HG03460 (cell line): Measurements from ENCODE around the gene SH3TC1.

Experiments
- ATAC-seq: cut with Tn5 transposase; IDR thresholded peaks from one replicate; pipeline ENCODE4 v1.9.1; 2021; ENCODE audit not compliant: unreplicated experiment

SH3TC1 gene

DNA sequence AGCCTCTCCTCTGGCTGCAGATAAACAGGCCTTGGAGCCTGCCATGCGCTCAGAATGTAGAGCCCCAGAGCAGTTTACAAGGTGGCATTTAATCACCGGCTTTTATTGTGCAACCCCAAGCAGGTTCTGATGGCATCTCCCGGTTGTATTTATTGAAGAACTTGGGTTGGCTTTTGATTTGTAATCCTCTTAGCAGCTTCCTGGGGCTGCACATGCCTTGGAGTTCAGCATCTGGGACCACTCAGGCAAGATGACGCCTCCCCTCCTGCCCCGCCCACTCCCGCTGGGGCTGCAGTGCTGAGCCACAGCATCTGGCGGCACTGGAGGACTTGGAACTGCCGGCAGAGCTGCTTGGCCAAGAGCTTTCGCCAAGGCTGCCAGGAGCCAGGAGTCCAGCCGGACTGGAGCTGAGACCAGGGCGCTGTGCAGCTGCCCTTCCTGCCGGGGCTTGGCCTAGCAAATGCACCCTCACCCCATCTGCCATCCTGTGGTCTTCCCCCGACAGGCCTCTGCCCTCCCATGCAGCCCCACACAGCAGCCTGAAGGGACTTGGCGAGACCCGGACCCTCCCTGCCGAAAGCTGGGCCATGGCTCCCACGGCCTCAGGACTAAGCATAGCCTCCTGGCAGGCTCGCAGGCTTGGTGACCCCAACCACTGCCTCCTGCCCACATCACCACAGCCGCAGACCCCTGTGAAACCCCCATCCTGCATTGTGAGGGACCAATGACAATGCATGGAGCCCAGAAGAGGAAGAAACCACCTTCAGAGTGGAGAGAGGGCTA, 75.9 kb downstream of the SH3TC1 start:
- ATAC-seq = no peak

DNA sequence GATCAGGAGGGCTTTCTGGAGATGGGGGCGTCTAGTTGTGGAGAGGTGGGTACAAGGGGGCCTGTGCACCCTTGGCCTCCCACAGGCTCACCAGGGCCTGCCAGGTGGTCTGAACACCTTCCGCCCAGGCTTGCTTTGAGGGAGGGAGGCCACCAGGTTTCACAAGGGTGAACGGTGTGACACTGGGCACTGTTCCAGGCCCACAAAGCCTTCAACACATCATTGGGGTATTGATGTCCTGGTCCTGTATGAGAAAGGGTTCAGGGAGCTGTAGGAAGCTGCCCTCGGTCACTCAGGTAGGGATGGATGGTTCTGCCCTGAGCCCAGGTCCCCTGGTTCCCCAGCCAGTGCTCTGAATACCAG, 76.4 kb downstream of the SH3TC1 start:
- ATAC-seq = no peak

DNA sequence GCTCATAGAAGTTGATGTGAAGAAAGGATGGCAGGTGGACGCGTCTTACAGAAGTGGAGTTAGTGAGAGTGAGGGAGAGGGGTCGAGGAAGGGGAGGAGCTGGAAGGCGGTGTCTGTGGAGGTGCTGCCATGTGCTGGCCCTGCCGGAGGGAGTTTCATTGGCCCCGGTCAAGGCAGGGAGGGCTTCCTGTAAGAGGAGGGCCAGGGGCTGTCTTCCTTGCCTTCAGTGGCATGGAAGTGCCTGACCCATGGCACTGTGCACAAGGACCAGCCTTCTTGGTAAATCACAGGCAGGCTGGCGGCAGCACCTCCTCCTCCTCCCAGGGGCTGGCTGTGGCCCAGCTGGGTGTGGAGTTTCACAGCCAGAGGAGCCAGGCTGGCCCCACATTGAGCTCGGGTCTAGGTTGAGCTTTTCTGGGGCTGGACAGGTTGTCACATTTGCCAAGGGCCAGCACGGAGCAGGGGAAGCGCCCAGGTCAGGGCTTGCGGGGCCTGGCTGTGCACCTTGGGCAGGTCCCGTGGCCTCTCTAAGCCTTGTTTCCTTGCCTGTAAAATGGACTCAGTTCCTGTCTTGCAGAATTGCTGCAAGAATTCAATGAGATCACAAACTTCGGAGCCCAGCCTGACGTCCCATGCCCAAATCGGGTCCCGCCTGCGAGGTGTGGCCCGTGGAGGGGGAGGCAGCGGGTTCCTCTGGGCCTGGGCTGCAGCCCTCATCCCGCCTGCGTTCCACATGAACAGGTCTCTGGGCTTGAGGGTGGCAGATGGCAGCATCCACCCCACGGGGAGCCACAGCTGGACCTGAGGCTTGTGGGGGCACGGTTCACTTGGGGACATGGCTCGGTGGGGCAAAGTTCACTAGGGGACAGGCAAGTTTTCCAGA, 77.5 kb downstream of the SH3TC1 start:
- no peak for ATAC-seq

- no peak for ATAC-seq
Measured at GRCh38 chr4:8277356-8278008, 78.4 kb downstream of the SH3TC1 start.

DNA sequence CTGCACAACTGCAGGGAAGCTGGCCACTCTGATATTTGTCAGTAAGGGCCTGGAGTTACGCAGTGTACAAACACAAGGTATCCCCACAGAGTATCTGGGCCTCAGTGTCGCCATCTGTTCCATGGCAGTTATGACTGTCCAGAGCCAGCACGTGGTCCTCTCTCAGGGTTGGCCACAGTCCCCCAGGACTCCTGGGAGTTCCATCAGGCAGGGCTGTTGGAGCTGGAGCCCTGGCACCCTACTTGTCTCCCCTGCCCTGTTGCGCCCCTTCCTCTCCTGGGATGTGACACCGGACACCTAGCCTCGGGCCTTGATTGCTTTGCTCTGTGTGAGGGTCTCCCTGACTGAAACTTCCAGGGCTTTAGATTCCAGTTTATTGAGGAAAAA, 78.9 kb downstream of the SH3TC1 start:
- ATAC-seq = no peak

- no peak for ATAC-seq
Measured at GRCh38 chr4:8278421-8279287, 79.6 kb downstream of the SH3TC1 start.

DNA sequence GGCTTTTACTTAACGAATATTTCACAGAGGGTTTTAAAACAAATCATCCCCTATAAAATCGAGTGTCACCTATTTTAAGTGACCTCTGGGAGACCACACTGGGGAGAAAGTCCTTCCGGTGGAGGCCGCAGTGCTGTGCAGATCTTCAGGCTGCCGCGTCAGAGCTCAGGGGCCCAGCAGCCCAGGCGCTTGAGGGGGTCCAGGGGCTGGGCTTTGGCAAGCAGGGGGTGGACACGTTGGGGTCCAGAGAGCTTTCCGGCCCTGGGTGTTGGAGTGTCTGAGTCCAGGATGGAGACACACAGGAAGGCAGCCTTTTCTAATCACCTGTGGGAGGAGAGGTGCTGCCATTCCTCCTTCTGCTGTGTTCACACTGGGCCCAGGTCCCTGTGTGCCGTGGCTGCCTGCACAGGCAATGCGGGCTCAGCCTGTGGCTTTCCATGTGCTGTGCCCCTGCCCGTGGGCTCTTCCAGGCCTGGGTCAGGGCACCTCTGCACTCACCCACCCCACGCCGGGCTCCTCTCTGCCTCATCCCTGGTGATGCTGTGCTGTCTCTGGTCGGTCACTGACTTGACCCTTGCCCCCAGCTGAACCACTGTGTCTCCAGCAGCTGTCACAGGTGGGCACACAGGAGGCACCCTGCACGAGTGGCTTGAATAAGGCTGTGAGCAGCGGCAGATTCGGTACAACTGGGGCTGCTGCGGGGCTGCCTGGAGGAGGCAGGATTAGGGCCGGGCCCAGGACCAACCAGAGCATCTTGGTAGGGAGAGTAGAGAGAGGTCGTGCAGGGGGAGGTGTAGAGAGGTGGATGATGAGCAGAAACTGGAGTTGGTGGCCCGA, 80.4 kb downstream of the SH3TC1 start:
- no peak for ATAC-seq

- no peak for ATAC-seq
Measured at GRCh38 chr4:8280158-8280875, 81.2 kb downstream of the SH3TC1 start.

- no peak for ATAC-seq
Measured at GRCh38 chr4:8280876-8281440, 81.9 kb downstream of the SH3TC1 start.

DNA sequence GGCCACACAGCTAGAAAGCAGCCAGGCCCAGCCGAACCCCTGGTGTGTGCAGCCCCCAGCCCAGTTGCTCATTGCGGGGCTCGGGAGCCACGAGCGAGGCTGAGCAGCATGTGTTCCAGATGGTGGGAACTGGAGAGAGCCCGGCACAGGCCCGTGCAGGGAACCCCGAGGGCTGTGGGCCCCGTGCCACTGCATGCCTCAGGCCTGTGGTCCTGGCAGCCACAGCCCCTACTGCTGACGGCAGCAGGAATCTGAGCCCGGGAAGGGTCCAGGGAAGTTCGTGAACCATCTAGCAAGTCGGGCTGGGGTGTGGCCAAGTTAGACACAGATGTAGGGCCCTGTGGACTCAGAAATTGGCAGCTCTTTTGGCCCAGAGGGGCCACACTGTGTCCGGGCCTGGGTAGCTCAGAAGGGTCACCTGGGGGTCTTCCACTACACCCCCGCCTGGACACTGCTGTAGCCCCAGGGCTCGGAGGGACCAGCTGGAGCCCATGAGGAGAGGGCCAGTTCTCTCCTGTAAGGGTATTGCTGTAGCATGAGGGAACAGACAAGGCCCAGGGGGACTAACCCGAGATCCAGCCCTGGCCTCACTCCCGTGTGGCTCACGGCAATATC, 82.5 kb downstream of the SH3TC1 start:
- ATAC-seq = no peak

- ATAC-seq = no peak
Measured at GRCh38 chr4:8282134-8282641, 83.1 kb downstream of the SH3TC1 start.

- no peak for ATAC-seq
Measured at GRCh38 chr4:8282742-8283141, 83.7 kb downstream of the SH3TC1 start.

DNA sequence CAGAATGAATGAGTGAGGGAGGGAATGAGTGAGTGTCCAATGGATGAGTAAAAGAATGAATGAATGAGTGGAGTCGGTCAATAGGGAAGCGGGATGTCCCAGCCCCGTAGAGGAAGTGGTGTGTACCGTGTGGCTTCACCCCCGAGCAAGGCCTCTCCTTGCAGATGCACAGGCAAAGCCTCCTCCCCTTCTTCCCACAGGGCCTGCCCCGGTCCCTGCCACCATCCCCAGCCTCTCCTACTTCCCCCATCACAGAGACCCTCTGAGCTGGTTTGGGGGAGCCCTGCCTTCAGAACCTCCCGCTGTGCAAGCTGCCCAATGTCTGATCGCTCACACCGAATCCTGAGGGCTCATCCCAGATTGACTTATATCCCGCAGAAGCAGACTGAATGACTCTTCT, 84.1 kb downstream of the SH3TC1 start:
- no peak for ATAC-seq

GRCh38 chr4:8283631-8284121, 84.6 kb downstream of the SH3TC1 start:
- no peak for ATAC-seq

- no peak for ATAC-seq
Measured at GRCh38 chr4:8284391-8284790, 85.3 kb downstream of the SH3TC1 start.

- no peak for ATAC-seq
Measured at GRCh38 chr4:8285143-8285975, 86.3 kb downstream of the SH3TC1 start.

DNA sequence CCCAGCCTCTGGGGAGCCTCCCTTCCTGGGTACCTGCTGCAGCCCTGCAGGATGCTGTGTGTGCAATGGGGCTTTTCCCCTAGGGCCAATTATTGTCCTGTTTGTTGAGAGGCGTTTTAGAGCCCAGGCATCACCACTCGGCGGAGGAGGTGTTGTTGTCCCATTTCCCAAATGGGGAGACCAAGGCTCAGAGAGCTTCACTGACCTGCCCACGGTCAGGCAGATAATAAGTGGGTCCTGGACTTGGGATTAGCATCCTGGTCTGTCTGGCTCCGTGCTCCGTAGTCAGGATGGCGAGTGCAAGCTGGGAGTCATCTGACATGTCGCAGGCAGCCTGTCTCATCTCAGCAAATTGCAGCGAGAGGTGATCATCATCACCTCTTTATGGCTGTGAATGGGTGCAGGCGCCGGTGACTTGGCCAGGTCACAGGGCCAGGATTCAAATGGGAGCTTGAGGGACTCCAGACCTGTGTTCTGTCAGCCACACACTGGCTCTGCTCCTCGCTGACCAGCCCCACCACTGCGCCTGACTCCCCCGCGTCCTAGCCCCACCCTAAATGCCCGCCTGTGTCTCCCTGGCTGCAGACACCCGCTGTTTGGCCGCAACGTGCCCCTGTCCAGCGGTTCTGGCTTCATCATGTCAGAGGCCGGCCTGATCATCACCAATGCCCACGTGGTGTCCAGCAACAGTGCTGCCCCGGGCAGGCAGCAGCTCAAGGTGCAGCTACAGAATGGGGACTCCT, 87.1 kb downstream of the SH3TC1 start:
- ATAC-seq = no peak
